Liver (tissue), 9 donors: ENCODE data around the gene STMN1. TPM values are rescaled to one million over a fixed set of nuclear protein-coding genes. Genes with fewer than 3 reads are reported as not detected.
"Not testable (repeated sequence)": the region's sequence is repeated elsewhere in the genome, so short reads cannot be mapped to it uniquely, and the experiment has no call there.

Experiments
- DNase-seq: peaks from one replicate; pipeline ENCODE4 v3.0.0-alpha.2; 2017; ENCODE audit warnings: low spot score
- H3K27ac ChIP-seq, 2 donors: one replicate each; pipeline ENCODE4 v1.7.0; 2013; ENCODE audit warnings: inconsistent platforms in 2 of 2, low read length in 2 of 2, control low read depth in 1 of 2, low read depth in 1 of 2, mild to moderate bottlenecking in 1 of 2
- H3K27me3 ChIP-seq, 4 donors: one replicate each; pipeline versions ENCODE4 v1.6.1 to v1.7.0; 2013; ENCODE audit warnings: low read length in 3 of 4, inconsistent platforms in 1 of 4, mild to moderate bottlenecking in 1 of 4, moderate library complexity in 1 of 4; ENCODE audit not compliant: control insufficient read depth in 4 of 4, insufficient read depth in 4 of 4
- H3K36me3 ChIP-seq, 4 donors: one replicate each; pipeline versions ENCODE4 v1.6.1 to v1.7.0; 2013; ENCODE audit warnings: low read length in 3 of 4, mild to moderate bottlenecking in 3 of 4, low read depth in 1 of 4, moderate library complexity in 1 of 4; ENCODE audit not compliant: control insufficient read depth in 4 of 4, insufficient read depth in 3 of 4
- H3K4me1 ChIP-seq, 4 donors: one replicate each; pipeline versions ENCODE4 v1.6.1 to v1.7.0; 2013; ENCODE audit warnings: low read length in 3 of 4, mild to moderate bottlenecking in 3 of 4, moderate library complexity in 1 of 4; ENCODE audit not compliant: control insufficient read depth in 4 of 4, insufficient read depth in 4 of 4
- H3K4me3 ChIP-seq, 3 donors: one replicate each; pipeline versions ENCODE4 v1.6.1 to v1.7.0; 2013; ENCODE audit warnings: low read length in 3 of 3, control low read depth in 1 of 3, low read depth in 1 of 3, mild to moderate bottlenecking in 1 of 3
- H3K9ac ChIP-seq, 2 donors: one replicate each; pipeline ENCODE4 v1.7.0; 2013; ENCODE audit warnings: low read length in 2 of 2, mild to moderate bottlenecking in 2 of 2, moderate library complexity in 2 of 2, control low read depth in 1 of 2, low read depth in 1 of 2
- H3K9me3 ChIP-seq, 4 donors: one replicate each; pipeline versions ENCODE4 v1.6.1 to v1.7.0; 2013; ENCODE audit warnings: low read length in 3 of 4; ENCODE audit not compliant: control insufficient read depth in 4 of 4
- FOXA1 ChIP-seq: IDR thresholded peaks from 2 replicates; pipeline ENCODE4 v1.6.1; 2016; ENCODE audit warnings: antibody characterized with exemption
- HNF4G ChIP-seq: IDR thresholded peaks from 2 replicates; pipeline ENCODE4 v1.6.1; 2016; ENCODE audit warnings: antibody characterized with exemption
- JUND ChIP-seq, 2 donors: IDR thresholded peaks; 2 replicates each; pipeline ENCODE4 v1.6.1; 2016; ENCODE audit warnings: antibody characterized with exemption in 2 of 2
- NR2F2 ChIP-seq: IDR thresholded peaks from 2 replicates; pipeline ENCODE4 v1.6.1; 2016; ENCODE audit warnings: antibody characterized with exemption
- RAD21 ChIP-seq, 2 donors: IDR thresholded peaks; 2 replicates each; pipeline ENCODE4 v1.6.1; 2016; ENCODE audit warnings: antibody characterized with exemption in 2 of 2, mild to moderate bottlenecking in 2 of 2
- RXRA ChIP-seq, 2 donors: IDR thresholded peaks; 2 replicates each; pipeline ENCODE4 v1.6.1; 2017 to 2018; ENCODE audit warnings: antibody characterized with exemption in 2 of 2, mild to moderate bottlenecking in 1 of 2
- YY1 ChIP-seq: IDR thresholded peaks from 2 replicates; pipeline ENCODE4 v1.6.1; 2016; ENCODE audit warnings: antibody characterized with exemption, mild to moderate bottlenecking
- WGBS: extraction: QIAGEN DNeasy Blood & Tissue Kit; methylation state at CpG from one replicate; pipeline ENCODE4 v1.1.7; 2013; 5-methylcytosine and 5-hydroxymethylcytosine counted together
- polyA plus RNA-seq, 2 donors: library from polyadenylated mRNA; stranded (reverse) in 1 of 2; unstranded in 1 of 2; fragments of 200-250 nt in 1 of 2; fragments of >200 nt in 1 of 2; fragmentation: Nextera tagmentation in 1 of 2; extraction: Ambion mirVana in 1 of 2; gene quantifications; one replicate each; pipeline versions ENCODE4 v1.2.1 to v1.2.3, GENCODE V29; 2013 to 2015
- total RNA-seq, 2 donors: library from RNA; depleted of rRNA; stranded (reverse); fragments of >200 nt; gene quantifications; one replicate each; pipeline ENCODE4 v1.2.3, GENCODE V29; 2014
- TF ChIP-seq, protein P1 (sequence below): IDR thresholded peaks from 2 replicates; pipeline ENCODE4 v1.6.1; 2016; ENCODE audit warnings: antibody characterized with exemption, mild to moderate bottlenecking
- TF ChIP-seq, protein P2 (sequence below): fragments of 150-350 bp; IDR thresholded peaks from 2 replicates; pipeline ENCODE4 v1.5.1; 2017; ENCODE audit warnings: improper control_type of control experiment, low read depth, low read length; ENCODE audit not compliant: missing input control
- TF ChIP-seq, protein P3 (sequence below): IDR thresholded peaks from 2 replicates; pipeline ENCODE4 v1.6.1; 2016; ENCODE audit warnings: antibody characterized with exemption
- TF ChIP-seq, protein P4 (sequence below): IDR thresholded peaks from 2 replicates; pipeline ENCODE4 v1.6.1; 2016; ENCODE audit warnings: antibody characterized with exemption
- donor health status: healthy.
- donor health status: healthy.
- donor health status: healthy.
- donor health status: healthy.
- donor health status: healthy.

STMN1 gene
- total and polyA plus RNA-seq, 4 donors: 0.75 to 40.1 (median 17.8) TPM

DNA sequence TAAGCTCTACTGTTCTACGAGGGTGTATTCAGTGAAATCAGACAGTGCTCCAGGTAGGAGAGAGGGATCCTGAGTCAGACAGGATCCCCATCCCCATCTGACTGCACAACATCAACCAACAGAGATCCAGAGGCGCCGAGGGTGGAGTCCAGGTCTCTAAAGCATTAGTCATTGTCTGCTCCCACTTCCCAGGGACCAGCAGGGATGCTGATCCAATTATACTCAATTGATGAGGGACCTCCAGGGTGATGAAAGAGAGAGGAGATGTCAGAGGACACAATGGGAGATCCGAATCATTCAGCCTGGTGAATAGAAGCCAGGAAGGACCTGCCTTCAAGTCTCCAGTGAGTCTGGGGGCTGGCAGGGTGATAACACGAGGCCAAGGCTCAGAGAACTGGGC, 39.5 kb upstream of the STMN1 start:
- Histone ChIP-seq H3K4me1 (no peaks in the 10 kb centered on the region), H3K9ac (no peak overlapping the region), H3K27me3 (no peaks in the 10 kb centered on the region), H3K9me3 (no peaks in the 10 kb centered on the region), H3K36me3 (no peaks in the 10 kb centered on the region), H3K27ac (no peak overlapping the region), H3K4me3 (no peak overlapping the region)
- DNase-seq: no peak
- TF ChIP-seq, protein P1, sequence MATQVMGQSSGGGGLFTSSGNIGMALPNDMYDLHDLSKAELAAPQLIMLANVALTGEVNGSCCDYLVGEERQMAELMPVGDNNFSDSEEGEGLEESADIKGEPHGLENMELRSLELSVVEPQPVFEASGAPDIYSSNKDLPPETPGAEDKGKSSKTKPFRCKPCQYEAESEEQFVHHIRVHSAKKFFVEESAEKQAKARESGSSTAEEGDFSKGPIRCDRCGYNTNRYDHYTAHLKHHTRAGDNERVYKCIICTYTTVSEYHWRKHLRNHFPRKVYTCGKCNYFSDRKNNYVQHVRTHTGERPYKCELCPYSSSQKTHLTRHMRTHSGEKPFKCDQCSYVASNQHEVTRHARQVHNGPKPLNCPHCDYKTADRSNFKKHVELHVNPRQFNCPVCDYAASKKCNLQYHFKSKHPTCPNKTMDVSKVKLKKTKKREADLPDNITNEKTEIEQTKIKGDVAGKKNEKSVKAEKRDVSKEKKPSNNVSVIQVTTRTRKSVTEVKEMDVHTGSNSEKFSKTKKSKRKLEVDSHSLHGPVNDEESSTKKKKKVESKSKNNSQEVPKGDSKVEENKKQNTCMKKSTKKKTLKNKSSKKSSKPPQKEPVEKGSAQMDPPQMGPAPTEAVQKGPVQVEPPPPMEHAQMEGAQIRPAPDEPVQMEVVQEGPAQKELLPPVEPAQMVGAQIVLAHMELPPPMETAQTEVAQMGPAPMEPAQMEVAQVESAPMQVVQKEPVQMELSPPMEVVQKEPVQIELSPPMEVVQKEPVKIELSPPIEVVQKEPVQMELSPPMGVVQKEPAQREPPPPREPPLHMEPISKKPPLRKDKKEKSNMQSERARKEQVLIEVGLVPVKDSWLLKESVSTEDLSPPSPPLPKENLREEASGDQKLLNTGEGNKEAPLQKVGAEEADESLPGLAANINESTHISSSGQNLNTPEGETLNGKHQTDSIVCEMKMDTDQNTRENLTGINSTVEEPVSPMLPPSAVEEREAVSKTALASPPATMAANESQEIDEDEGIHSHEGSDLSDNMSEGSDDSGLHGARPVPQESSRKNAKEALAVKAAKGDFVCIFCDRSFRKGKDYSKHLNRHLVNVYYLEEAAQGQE: no peak
- no peak for TF ChIP-seq NR2F2
- 90% methylated on average over 5 of the region's 5 CpGs for WGBS

DNA sequence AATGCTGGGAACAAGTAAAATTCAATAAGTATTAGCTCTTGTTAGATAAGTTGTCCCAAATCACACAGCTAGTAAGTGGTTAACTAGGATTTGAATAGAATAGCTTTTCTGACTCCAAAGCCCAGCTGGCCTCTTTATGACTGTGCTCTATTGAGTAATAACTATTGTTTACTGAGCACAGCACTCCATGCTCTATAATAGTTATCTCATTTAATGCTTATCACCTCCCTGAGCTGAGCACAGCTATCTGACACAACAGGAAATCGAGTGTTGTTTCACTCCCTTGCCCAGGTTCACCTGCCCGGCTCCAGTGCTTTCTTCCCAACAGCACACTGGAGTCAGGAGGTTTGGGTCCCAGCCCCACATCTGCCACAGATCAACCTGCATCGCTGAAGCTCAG, 38.8 kb upstream of the STMN1 start:
- 77% methylated on average over 3 of the region's 3 CpGs for WGBS
- TF ChIP-seq, protein P2, sequence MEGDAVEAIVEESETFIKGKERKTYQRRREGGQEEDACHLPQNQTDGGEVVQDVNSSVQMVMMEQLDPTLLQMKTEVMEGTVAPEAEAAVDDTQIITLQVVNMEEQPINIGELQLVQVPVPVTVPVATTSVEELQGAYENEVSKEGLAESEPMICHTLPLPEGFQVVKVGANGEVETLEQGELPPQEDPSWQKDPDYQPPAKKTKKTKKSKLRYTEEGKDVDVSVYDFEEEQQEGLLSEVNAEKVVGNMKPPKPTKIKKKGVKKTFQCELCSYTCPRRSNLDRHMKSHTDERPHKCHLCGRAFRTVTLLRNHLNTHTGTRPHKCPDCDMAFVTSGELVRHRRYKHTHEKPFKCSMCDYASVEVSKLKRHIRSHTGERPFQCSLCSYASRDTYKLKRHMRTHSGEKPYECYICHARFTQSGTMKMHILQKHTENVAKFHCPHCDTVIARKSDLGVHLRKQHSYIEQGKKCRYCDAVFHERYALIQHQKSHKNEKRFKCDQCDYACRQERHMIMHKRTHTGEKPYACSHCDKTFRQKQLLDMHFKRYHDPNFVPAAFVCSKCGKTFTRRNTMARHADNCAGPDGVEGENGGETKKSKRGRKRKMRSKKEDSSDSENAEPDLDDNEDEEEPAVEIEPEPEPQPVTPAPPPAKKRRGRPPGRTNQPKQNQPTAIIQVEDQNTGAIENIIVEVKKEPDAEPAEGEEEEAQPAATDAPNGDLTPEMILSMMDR: no peak
- TF ChIP-seq NR2F2 (no peak), RXRA (IDR thresholded peaks at IDR 0.05) (no peak), YY1 (no peak), HNF4G (no peak)
- DNase-seq: no peak

DNA sequence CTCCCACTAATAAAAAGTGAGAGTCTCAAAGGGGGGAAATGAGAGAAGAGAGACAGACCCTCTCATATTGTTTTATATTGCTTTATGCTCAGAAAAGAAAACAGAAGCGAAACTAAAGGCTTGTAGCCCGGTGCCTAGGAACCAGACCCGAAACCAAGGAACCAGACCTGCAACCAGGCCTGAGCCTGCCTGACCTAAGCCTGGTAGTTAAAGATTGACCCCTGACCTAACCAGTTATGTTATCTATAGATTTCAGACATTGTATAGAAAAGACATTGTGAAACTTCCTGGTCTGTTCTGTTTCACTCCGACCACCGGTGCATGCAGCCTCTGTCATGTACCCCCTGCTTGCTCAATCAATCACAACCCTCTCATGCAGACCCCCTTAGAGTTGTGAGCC, 37.3 kb upstream of the STMN1 start:
- H3K9me3 ChIP-seq, H3K27me3 ChIP-seq: not testable (repeated sequence)
- 84% methylated on average over 5 of the region's 5 CpGs for WGBS

More for the DNA sequence above, 38.8 kb upstream of the STMN1 start:
- Histone ChIP-seq H3K9ac (no peak overlapping the region), H3K4me1 (no peaks in the 10 kb centered on the region), H3K9me3 (no peaks in the 10 kb centered on the region), H3K27me3 (no peaks in the 10 kb centered on the region), H3K36me3 (no peaks in the 10 kb centered on the region), H3K27ac (no peak overlapping the region), H3K4me3 (no peak overlapping the region)

DNA sequence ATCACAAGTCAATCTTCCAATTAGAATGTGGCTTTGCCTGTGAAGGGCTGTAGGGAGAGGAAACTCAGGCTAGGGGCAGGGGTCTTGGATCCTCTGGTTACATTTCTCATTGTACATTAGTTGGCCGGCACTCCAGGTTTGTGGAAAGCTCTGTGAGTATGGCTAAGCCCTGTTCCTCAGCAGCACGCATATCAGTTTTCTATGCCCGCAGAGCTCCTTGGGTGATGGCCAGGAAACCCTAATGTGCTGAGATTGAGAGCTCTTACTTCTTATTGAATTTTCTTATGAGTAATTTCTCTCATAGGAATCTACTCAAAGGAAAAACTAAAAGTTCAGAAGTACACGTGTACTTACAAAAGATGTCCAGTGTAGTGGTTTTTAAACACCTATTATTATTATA, 30.7 kb upstream of the STMN1 start:
- Histone ChIP-seq H3K27ac (no peak overlapping the region), H3K4me3 (no peak overlapping the region), H3K9me3 (no peaks in the 10 kb centered on the region), H3K36me3 (no peaks in the 10 kb centered on the region), H3K27me3 (no peaks in the 10 kb centered on the region), H3K9ac (no peak overlapping the region), H3K4me1 (no peaks in the 10 kb centered on the region)
- TF ChIP-seq RXRA (IDR thresholded peaks at IDR 0.05) (no peak), JUND (IDR thresholded peaks at IDR 0.05) (no peak), RAD21 (IDR thresholded peaks at IDR 0.05) (no peak), FOXA1 (no peak), YY1 (no peak)
- TF ChIP-seq, protein P3, sequence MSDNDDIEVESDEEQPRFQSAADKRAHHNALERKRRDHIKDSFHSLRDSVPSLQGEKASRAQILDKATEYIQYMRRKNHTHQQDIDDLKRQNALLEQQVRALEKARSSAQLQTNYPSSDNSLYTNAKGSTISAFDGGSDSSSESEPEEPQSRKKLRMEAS: no peak
- TF ChIP-seq, protein P4, sequence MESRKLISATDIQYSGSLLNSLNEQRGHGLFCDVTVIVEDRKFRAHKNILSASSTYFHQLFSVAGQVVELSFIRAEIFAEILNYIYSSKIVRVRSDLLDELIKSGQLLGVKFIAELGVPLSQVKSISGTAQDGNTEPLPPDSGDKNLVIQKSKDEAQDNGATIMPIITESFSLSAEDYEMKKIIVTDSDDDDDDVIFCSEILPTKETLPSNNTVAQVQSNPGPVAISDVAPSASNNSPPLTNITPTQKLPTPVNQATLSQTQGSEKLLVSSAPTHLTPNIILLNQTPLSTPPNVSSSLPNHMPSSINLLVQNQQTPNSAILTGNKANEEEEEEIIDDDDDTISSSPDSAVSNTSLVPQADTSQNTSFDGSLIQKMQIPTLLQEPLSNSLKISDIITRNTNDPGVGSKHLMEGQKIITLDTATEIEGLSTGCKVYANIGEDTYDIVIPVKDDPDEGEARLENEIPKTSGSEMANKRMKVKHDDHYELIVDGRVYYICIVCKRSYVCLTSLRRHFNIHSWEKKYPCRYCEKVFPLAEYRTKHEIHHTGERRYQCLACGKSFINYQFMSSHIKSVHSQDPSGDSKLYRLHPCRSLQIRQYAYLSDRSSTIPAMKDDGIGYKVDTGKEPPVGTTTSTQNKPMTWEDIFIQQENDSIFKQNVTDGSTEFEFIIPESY: no peak
- TF ChIP-seq, protein P2: no peak
- no peak for DNase-seq
- WGBS: 90% methylated on average over 4 of the region's 4 CpGs

More for the DNA sequence above, 37.3 kb upstream of the STMN1 start:
- H3K4me3 ChIP-seq, H3K36me3 ChIP-seq, H3K4me1 ChIP-seq, H3K27ac ChIP-seq, H3K9ac ChIP-seq, DNase-seq: not testable (repeated sequence)
